Measurements from ENCODE around the gene DCBLD1.
A peak's percentile ranks its signal among the peaks of the same experiment; 100 is the strongest.
"Not testable (repeated sequence)": the region's sequence is repeated elsewhere in the genome, so short reads cannot be mapped to it uniquely, and the experiment has no call there.

The DCBLD1 gene

DNA sequence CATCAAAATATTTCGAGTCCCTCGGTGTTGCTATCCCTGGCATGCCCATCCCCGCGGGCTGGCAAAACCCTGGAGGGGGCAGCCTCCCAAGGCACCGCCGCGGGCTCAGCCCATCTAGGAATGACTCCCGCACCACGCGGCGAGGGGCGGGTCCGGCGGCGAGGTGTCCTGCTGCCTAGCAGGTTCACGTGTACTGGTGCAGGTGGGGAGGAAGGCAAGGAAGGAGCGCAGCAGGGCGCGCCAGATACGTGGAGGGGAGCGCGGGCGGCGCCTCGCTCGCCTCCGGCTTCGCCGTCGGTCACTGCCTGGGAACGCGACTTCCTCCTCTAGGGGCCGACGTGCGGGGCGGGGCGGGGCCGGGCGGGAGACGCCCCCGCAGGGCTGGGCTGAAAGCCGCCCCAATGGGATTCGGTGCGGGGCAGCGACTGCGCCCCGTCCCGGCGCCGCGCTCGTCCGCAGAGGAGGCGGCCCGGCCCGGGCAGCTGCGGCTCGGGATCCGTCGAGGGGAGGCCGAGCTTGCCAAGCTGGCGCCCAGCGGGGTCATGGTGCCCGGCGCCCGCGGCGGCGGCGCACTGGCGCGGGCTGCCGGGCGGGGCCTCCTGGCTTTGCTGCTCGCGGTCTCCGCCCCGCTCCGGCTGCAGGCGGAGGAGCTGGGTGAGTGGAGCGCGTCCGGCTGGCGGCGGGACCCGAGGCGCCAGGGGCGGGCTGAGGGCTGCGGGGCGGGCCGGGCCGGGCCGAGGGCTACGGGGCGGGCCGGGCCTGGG is at the start of gene DCBLD1:
Gene DCBLD1 (plus strand): TSS at position 435 of the 764 bp plus-strand sequence. CDS start 108 bp downstream, at position 543.
- peak; percentile 11 for DNase-seq (ENCODE audit: low read depth)

DNA sequence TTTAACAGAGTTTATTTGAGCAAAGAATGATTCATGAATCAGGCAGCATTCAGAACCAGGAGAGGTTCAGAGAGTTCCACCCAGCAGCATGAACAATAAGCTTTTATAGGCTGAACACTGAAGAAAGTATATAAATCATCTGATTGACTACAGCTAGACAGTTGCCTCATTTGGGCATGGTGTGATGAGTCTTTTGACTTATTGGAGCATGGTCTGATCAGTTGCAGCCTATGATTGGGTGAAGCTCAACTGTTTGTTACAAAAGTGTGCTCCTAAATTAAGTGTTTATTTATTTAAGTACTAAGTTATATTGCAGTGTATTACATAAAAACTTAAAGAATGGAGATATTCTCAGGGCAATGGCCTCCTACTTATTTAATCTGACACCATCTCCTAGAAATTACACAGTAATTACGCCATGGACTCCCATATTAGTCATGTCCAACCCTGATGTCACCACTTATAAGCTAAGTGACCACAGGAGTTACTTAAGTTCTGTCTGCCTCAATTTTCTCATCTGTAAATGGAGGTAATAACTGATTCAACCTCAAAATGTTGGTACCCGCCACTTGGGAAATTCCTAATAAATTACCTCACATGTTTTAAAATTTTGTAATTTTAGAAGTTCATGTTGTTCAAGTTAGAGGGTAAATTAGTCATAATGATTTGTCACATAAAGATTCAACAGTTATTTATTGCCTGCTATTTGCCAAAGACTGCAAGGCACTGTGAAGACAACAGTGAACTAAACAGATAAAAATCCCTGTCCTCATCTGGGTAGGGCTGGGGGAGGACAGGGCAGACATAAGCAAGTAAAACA is 41.6 kb upstream of the DCBLD1 start:
- no peak for DNase-seq (ENCODE audit: low read depth)

DNA sequence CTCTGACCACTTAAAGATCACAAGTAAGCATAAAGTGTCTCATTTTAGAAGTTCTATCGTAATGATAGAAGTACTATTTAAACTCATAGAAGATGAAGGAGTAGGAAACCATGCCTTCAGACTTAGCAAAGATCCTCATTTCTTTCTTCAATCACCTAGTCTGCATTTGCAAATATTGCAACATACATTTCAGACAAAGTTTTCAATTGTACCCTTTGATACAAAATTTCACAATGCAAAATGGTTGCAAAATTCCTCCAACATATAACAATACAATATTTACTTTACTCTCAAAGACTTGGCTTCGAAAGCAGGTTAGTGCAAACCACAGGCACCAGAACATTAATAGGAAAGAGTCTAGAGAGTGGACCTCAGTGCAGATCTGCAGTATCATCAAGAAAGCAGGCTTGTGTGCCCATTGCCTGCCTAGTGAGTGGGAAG is 40.6 kb upstream of the DCBLD1 start:
- DNase-seq (ENCODE audit: low read depth): no peak

DNA sequence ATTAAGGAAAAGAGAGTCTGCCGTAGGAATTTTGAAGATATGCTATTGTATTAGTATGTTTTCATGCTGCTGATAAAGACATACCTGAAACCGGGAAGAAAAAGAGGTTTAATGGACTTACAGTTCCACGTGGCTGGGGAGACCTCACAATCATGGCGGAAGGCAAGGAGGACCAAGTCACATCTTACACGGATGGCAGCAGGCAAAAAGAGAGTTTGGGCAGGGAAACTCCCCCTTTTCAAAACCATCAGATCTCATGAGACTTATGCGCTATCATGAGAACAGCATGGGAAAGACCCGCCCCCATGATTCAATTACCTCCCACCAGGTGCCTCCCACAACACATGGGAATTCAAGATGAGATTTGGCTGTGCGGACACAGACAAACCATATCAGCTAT is 40.2 kb upstream of the DCBLD1 start:
- DNase-seq (ENCODE audit: low read depth): not testable (repeated sequence)

DNA sequence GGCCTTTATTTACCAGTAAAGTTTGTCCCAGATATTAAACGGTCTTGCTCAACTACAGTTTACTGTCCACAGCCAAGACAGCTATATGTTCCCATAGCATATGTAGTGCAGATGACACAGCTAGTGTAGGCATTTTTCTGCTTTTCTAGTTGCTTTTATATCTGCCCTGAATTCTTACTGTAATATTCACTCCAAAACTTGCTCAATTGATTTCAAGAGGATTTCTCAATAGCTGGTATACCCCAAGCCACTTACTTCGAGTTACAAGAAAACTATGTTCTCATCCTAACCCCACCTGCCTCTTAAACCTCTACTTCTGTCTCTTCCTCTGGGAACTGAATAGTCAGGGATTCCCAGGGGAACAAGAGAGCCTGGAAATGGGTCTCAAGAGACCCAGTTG is 37.9 kb upstream of the DCBLD1 start:
- no peak for DNase-seq (ENCODE audit: low read depth)

DNA sequence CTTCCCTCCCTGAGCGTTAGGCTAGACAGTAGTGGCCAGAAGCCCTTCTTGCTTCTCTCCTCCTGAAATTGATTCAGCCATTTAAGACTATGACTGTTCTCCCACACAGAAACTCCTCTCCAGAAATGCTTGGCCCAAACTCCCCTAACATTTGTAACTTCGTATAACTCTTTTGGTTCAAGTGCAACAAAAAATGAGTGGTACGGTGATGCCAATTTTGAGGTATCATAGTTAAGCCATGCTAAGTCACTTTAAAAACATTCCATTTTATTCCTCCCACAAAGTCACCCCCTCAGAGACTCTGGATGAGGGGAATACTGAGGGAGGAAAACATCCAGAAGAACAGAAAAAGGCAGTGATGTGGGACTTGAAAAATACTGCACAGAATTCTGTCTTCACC is 35.6 kb upstream of the DCBLD1 start:
- no peak for DNase-seq (ENCODE audit: low read depth)

DNA sequence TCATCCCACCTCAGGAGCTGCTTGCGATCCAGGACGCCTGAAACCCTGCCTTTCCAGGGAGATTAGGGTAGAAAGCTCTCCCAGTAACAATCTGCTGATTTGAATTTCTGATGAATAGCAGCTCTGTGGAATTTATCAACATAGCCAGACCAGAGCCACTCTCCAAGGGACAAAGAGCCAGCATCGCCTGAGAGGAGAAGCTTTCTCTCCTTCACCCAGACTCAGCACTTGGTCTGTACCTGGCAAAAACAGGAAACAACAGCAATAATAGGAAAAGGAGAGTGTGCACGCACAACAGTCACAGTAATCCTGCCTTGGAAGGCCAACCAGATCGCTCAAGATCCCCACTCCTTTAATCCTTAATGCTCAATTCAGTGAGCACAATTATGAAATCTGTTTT is 34.5 kb upstream of the DCBLD1 start:
- DNase-seq (ENCODE audit: low read depth): no peak

DNA sequence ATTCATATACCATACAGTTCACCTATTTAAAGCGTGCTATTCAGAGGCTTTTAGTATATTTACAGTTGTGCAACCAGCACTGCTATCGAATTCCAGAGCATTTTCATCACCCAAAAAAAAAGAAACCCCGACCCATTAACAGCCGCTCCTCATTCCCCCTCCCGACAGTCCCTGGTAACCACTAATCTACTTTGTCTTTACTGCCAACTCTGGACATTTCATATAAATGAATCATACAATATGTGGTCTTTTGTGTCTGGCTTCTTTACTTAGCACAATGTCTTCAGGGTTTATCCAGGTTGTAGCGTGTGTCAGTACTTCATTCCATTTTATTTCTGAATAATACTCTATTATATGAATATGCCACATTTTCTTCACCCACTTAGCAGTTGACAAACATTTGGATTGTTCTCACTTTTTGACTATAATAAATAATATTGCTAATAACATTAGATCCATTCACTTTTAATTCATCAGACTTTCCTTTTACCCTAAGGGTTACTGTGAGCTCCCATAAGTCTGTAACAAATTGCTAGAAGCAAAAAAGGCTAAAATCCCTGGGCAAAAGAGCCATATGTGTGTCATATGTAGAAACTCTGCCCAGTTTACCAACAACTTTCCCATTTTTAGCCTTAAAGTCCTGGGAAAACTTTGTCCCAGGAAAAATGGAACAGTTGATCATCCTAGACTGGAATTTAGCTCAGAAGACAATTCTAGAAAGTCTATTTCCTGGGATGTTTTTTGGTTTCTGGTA is 33.6 kb upstream of the DCBLD1 start:
- no peak for DNase-seq (ENCODE audit: low read depth)

DNA sequence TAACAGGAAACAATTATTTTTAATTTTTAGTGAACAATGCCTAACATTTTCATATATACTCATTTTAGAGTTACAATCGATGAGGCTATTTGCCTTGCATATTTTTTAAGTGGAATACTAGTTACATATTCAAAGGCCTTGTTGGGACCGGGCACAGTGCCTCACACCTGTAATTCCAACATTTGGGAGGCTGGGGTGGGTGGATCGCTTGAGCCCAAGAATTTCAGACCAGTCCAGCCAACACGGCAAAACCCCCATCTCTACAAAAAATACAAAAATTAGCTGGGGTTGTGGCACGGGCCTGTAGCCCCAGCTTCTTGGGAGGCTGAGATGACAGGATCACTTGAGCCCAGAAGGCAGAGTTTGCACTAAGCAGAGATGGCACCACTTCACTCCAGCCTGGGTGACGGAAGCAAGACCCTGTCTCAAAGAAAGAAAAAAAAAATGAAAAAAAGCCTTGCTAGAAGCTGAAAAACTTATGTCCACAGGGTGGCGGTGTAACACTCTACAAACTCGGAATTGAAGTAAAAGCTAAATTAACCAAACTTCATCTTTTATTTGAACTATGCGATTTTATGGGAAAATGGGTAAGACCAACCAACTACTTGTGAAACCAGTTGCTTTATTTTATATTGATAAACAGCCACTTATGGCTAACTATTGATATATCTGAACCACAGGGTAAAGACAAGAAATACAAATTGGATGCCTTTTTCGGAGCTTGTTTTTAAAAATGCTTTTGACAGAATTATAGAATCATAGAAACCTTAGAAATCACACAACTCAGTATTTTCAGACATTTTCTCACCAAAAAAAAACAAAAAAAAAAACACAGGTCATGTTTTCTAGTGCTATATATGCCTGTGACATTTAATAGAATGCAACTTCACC is 32.7 kb upstream of the DCBLD1 start:
- DNase-seq (ENCODE audit: low read depth): peak; percentile 32

DNA sequence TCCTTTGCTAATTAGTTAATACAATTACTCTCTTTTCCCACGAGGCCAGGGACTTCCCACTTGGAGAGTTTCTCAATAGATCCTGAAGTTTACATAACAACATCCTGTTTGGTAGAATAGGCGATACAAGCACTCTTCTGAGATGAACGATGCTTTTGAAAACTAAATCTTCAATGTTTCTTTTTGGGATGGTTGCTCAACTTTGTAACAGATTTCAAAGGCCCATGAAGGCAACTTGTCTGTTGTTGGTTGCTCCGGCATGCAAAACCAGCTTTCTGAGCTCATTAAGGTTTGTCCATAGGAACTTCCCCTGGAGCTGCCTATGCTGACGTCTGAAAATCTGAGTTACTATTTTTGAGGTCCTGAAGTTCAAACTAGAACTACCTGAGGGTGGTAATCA is 30.8 kb upstream of the DCBLD1 start:
- no peak for DNase-seq (ENCODE audit: low read depth)

DNA sequence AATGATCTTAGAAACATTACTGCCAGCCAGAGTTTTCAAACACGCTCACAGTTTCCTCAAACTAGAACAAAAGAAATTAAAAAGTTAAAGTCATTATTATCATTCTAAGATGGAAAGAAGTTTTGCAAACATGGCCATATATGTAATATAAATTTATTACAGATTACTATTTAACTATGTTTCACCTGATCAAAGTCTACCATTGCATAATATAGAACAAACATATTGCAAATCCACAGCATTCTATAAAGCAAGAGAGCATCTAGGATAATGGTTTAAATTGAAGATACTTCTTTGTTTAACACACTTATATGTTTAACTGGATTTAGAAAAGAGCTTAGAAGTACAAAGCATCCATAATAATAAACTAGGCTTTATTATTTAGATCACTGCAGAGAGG is 26.2 kb upstream of the DCBLD1 start:
- no peak for DNase-seq (ENCODE audit: low read depth)

DNA sequence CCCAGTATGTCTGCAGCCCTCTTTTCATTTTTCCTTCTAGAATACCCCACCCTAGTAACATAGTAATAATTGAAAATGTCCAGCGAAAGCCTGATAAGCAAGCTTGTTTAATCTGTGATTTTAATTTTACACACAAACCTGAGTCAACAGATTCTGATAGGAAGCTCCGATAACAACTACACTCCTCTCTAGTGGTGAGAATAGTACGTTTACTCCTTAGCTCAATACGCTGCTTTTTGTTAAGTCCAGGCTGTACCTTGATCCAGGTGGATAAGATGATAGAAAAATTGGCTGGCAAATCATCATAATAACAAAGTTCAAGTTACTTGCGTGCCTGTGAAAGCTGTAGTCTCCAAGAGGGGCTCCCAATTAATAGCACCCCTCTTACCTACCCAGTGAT is 25.5 kb upstream of the DCBLD1 start:
- DNase-seq (ENCODE audit: low read depth): no peak

DNA sequence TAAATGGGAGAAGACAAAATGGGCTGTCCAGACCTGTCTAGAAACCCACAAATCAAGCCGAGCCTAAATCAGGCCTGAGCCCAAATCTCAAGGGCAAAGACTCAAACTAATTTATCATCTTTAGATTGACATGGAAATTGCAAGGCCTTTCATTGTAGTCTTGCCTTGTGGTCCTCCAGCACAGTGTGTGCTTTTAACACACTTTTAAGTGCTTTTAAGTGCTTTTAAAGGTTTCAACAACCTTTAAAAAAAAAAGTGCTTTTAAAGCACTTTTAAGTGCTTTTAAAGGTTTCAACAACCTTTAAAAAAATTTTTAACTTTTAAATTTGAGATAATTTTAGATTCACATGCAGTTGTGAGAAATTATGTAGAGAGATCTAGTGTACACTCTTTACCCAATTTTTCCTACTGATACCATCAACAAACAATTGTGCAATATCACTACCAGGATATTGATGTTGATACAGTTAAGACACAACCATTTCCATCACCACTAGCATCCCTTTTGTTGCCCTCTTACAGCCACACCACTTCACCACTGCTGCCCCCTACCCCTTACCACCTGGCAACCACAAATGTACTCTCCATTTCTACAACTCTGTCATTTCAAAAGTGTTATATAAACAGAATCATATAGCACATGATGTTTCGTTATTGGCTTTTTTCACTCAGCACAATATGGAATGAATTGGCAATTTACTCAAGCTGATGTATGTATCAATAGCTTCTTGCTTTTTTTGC is 23.1 kb upstream of the DCBLD1 start:
- DNase-seq (ENCODE audit: low read depth): no peak

DNA sequence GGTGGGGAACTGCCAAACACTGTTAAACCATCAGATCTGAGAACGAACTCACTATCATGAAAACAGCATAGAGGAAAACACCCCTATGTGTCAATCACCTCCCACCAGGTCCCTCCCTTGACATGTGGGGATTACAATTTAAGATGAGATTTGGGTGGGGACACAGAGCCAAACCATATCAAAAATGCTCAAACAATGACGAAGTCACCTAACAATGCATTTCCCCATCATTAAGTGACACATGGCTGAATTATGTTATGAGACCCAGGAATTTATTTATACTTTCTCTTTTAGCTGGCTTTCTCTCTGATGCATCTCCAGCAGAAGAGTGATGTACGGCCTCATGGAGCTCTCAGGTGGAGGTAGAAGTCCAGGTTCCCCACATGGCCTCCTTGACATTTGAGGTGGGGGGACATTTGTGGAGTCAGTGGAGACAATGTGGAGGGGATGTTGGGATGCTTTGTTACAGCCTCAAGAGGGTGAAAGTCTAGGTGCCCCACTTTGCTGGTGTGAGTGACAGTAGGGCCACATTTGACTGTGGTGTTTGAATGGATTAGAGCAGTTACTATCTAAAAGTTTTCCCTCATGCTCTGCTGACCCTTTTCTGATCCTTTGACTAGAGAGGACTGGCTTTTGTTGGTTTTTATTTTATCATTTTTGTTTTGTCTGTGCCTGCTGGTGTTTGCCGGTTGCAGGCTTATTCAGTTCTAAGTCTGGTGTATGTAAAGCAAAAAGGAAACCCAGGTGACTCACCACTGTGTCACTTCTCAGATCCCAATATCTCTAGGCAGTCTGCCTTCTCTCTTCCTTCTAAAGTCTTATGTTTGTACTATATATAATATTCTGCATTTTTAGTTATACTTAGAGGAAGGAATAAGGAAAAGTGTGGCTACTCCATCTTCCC is 18.5 kb upstream of the DCBLD1 start:
- DNase-seq (ENCODE audit: low read depth): no peak

DNA sequence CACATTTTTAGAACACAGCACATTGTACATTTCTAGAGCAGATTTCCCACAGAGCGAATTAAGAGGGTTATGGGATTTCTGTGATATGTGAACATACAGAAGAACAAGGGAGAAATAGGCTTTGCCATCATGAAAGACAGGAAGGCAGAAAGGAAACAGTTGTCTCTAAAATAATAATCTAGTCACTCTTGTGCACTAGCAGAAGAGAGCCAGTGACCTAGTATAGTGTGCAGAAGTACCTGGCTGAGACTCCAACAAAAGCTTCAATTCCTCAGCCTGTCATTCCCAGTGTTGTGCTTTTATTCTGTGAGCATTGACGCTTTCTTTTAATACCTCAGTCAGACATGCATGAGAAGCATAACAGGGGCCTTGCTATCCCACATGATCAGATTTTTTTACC is 17.8 kb upstream of the DCBLD1 start:
- no peak for DNase-seq (ENCODE audit: low read depth)

DNA sequence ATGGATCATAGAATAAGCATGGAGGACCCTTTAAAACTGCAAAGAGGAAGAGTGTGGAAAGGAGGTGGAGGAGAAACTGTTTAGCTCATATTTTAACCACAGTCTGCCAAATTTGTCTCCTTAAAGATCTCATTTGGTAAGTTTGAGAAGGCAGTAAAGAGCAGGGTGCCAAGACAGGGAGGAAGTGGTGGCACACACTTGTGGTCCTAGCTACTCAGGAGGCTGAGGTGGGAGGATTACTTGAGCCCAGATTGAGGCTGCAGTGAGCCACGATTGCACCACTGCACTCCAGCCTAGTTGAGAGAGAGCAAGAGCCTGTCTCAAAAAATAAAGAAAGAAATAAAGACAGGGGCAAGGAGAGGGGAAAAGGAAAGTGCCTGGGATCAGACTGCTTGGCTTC is 16.8 kb upstream of the DCBLD1 start:
- no peak for DNase-seq (ENCODE audit: low read depth)

DNA sequence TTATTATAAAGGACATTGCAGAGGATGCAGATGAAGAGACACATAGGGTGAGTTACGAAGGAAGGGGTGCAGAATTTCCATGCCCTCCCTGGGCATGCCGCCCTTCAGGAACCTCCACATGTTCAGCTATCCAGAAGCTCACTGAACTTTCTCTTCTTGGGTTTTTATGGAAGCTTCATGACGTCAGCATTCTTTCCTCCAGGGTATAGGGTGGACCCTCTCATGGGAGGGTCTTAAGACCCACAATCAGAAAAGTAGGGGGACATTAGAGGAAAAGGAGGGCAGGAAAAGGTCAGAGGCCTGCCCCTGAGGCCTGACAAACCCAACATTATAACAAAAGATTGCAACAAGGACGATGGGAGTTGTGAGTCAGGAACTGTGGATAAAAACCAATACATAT is 14.6 kb upstream of the DCBLD1 start:
- no peak for DNase-seq (ENCODE audit: low read depth)

DNA sequence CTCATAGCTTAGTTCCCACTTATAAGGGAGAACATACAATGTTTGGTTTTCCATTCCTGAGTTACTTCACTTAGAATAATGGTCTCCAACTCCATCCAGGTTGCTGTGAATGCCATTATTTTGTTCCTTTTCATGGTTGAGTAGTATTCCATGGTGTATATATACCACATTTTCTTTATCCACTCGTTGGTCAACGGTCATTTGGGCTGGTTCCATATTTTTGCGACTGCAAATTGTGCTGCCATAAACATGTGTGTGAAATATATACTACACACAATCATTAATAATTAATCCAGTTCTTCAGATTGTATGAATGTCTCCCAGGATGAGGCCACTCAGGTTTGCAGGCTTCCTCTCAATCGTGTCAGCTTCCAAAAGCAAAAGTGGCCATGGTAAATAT is 13.9 kb upstream of the DCBLD1 start:
- DNase-seq (ENCODE audit: low read depth): not testable (repeated sequence)

DNA sequence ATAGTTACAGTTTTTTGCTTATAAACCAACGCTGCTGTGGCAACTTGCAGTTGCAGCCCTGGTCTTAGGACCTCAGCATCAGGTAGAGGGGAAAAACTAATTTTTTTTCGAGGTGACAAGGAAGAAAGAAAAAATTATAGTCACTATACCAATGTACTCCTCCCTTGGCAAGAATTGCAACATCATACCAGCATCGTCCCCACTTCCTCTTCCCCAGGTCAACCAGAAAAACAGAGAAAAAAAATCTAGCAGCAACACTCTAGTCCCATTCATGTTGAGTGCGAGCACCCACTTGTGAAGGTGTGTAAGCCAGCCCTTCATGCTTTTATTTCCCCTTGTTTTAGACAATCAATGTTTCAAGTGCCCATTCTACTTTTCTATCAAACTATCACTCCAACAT is 13.1 kb upstream of the DCBLD1 start:
- no peak for DNase-seq (ENCODE audit: low read depth)

DNA sequence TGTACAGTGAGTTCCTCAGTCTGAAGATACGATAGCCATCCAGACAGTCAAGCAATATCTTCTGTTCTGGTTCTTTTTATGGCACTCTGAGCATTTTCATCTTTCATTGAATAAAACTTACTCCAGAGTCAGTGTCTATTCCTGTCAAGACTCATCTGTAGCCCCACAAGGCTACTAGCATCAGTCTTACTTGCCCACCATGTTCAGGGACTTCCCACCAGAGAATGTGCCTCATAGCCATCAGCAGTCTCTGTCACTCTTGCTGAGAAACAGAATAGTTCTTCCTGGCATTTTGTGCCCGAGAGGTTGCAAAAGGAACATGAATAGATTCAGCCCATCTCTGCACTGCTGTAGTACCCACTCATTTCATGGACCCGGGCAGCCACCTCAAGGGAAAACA is 12.7 kb upstream of the DCBLD1 start:
- no peak for DNase-seq (ENCODE audit: low read depth)
